MM.1S (cell line): ENCODE measurements around the gene SRSF2.

Source experiments
- DNase-seq: peaks from one replicate; pipeline ENCODE4 v3.0.0-alpha.2; 2015
- H2AFZ ChIP-seq: fragments of 300-600 bp; sonication (generic); 2 replicates; pipeline ENCODE4 v1.6.0; 2016; ENCODE audit warnings: antibody characterized with exemption, low read length
- H3F3A ChIP-seq: fragments of 300-600 bp; sonication (generic); 2 replicates; pipeline ENCODE4 v1.6.1; 2016; ENCODE audit warnings: mild to moderate bottlenecking, antibody characterized with exemption, low read length, moderate library complexity, mixed read lengths; ENCODE audit not compliant: insufficient read depth
- H3K27ac ChIP-seq: fragments of 300-600 bp; sonication (generic); 2 replicates; pipeline ENCODE4 v1.5.1; 2016; ENCODE audit warnings: mild to moderate bottlenecking, low read length
- H3K27me3 ChIP-seq: fragments of 300-600 bp; sonication (generic); replicated peaks from 2 replicates; pipeline ENCODE4 v1.6.0; 2016; ENCODE audit warnings: low read length; ENCODE audit not compliant: insufficient read depth
- H3K36me3 ChIP-seq: fragments of 300-600 bp; sonication (generic); replicated peaks from 2 replicates; pipeline ENCODE4 v1.6.1; 2016; ENCODE audit warnings: mild to moderate bottlenecking, low read length, mixed read lengths; ENCODE audit not compliant: insufficient read depth
- H3K4me1 ChIP-seq: fragments of 300-600 bp; sonication (generic); 2 replicates; pipeline ENCODE4 v1.6.1; 2016; ENCODE audit warnings: low read length, mixed read lengths
- H3K4me2 ChIP-seq: fragments of 300-600 bp; sonication (generic); 2 replicates; pipeline ENCODE4 v1.6.0; 2016; ENCODE audit warnings: low read depth, low read length
- H3K4me3 ChIP-seq: fragments of 300-600 bp; sonication (generic); 2 replicates; pipeline ENCODE4 v1.5.1; 2016; ENCODE audit warnings: low read length, mixed read lengths
- H3K79me2 ChIP-seq: fragments of 300-600 bp; sonication (generic); 2 replicates; pipeline ENCODE4 v1.6.1; 2016; ENCODE audit warnings: mixed run types, low read length, mixed read lengths
- H3K9ac ChIP-seq: fragments of 300-600 bp; sonication (generic); 2 replicates; pipeline ENCODE4 v1.6.1; 2016; ENCODE audit warnings: low read length, mixed read lengths
- H3K9me2 ChIP-seq: fragments of 300-600 bp; sonication (generic); replicated peaks from 2 replicates; pipeline ENCODE4 v1.6.1; 2016; ENCODE audit warnings: mild to moderate bottlenecking, low read length, mixed read lengths; ENCODE audit not compliant: insufficient read depth
- H3K9me3 ChIP-seq: fragments of 300-600 bp; sonication (generic); replicated peaks from 2 replicates; pipeline ENCODE4 v1.6.1; 2016; ENCODE audit warnings: mild to moderate bottlenecking, low read length, mixed read lengths; ENCODE audit not compliant: insufficient read depth
- H4K20me1 ChIP-seq: fragments of 300-600 bp; sonication (generic); 2 replicates; pipeline ENCODE4 v1.6.1; 2016; ENCODE audit warnings: mild to moderate bottlenecking, low read length, moderate library complexity, mixed read lengths; ENCODE audit not compliant: insufficient read depth
- EZH2 ChIP-seq: fragments of 300-600 bp; sonication (generic); optimal IDR thresholded peaks from 2 replicates; pipeline ENCODE3; 2017; ENCODE audit warnings: low read depth, mild to moderate bottlenecking, antibody characterized with exemption, low read length, mixed read lengths
- EZH2phosphoT487 ChIP-seq: fragments of 300-600 bp; sonication (generic); IDR thresholded peaks from 2 replicates; pipeline ENCODE4 v1.6.1; 2018; ENCODE audit warnings: antibody characterized with exemption, low read length
- TF ChIP-seq, protein P1 (sequence below): fragments of 300-600 bp; sonication (generic); IDR thresholded peaks from 2 replicates; pipeline ENCODE4 v1.5.1; 2016; ENCODE audit warnings: antibody characterized with exemption, low read length, mixed read lengths

The SRSF2 gene

GRCh38 chr17:76781056-76781982 lies 44.2 kb upstream of the SRSF2 start:
- H3K4me1 ChIP-seq = peaks cover 56% of the 10 kb centered on the region
- H3K79me2 ChIP-seq = no peaks in the 10 kb centered on the region
- no peak overlapping the region for H3K4me3 ChIP-seq
- H3K9me2 ChIP-seq = no peaks in the 10 kb centered on the region
- H3K4me2 ChIP-seq = no peak overlapping the region
- no peak overlapping the region for H2AFZ ChIP-seq
- H4K20me1 ChIP-seq = no peaks in the 10 kb centered on the region
- DNase-seq = peak; percentile 30
- H3K27me3 ChIP-seq = no peaks in the 10 kb centered on the region
- H3K27ac ChIP-seq = peak overlapping the region; percentile 97; the same call in 1 of the 2 replicates
- H3F3A ChIP-seq = peaks cover 40% of the 10 kb centered on the region
- H3K9ac ChIP-seq = no peak overlapping the region
- no peaks in the 10 kb centered on the region for H3K36me3 ChIP-seq
- TF ChIP-seq EZH2 = no peak
- TF ChIP-seq, protein P1, sequence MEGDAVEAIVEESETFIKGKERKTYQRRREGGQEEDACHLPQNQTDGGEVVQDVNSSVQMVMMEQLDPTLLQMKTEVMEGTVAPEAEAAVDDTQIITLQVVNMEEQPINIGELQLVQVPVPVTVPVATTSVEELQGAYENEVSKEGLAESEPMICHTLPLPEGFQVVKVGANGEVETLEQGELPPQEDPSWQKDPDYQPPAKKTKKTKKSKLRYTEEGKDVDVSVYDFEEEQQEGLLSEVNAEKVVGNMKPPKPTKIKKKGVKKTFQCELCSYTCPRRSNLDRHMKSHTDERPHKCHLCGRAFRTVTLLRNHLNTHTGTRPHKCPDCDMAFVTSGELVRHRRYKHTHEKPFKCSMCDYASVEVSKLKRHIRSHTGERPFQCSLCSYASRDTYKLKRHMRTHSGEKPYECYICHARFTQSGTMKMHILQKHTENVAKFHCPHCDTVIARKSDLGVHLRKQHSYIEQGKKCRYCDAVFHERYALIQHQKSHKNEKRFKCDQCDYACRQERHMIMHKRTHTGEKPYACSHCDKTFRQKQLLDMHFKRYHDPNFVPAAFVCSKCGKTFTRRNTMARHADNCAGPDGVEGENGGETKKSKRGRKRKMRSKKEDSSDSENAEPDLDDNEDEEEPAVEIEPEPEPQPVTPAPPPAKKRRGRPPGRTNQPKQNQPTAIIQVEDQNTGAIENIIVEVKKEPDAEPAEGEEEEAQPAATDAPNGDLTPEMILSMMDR = peak; percentile 42
- H3K9me3 ChIP-seq = no peaks in the 10 kb centered on the region

GRCh38 chr17:76775021-76775600 lies 38.0 kb upstream of the SRSF2 start:
- no peak overlapping the region for H3K4me3 ChIP-seq
- no peak overlapping the region for H3K27ac ChIP-seq
- H3K36me3 ChIP-seq = no peaks in the 10 kb centered on the region
- no peaks in the 10 kb centered on the region for H3K27me3 ChIP-seq
- H3K9me2 ChIP-seq = no peaks in the 10 kb centered on the region
- TF ChIP-seq, protein P1 = no peak
- no peak for TF ChIP-seq EZH2
- no peak for TF ChIP-seq EZH2phosphoT487
- H3K9me3 ChIP-seq = no peaks in the 10 kb centered on the region
- H2AFZ ChIP-seq = no peak overlapping the region
- no peaks in the 10 kb centered on the region for H3K79me2 ChIP-seq
- no peak for DNase-seq
- peaks cover 13% of the 10 kb centered on the region for H3F3A ChIP-seq
- no peaks in the 10 kb centered on the region for H4K20me1 ChIP-seq
- no peak overlapping the region for H3K9ac ChIP-seq
- H3K4me1 ChIP-seq = peaks cover 20% of the 10 kb centered on the region
- H3K4me2 ChIP-seq = no peak overlapping the region

- Histone ChIP-seq H3K9ac (no peak overlapping the region), H3K9me3 (no peaks in the 10 kb centered on the region), H3K4me1 (peaks cover 6% of the 10 kb centered on the region), H3K4me3 (no peak overlapping the region), H4K20me1 (no peaks in the 10 kb centered on the region), H3K27me3 (no peaks in the 10 kb centered on the region), H3K36me3 (no peaks in the 10 kb centered on the region; the same call in 1 of the 2 replicates), H3K79me2 (no peaks in the 10 kb centered on the region), H3F3A (0 out of 2 replicates have a peak, but pooled peaks cover 5% of the 10 kb centered on the region), H3K4me2 (no peak overlapping the region), H3K27ac (no peak overlapping the region), H2AFZ (no peak overlapping the region), H3K9me2 (no peaks in the 10 kb centered on the region)
- no peak for DNase-seq
- no peak for TF ChIP-seq EZH2
- no peak for TF ChIP-seq EZH2phosphoT487
- TF ChIP-seq, protein P1 = no peak
Observed at GRCh38 chr17:76772842-76773525, 35.9 kb upstream of the SRSF2 start.
